Neural cell (in vitro differentiated cells): Measurements from ENCODE around the gene GET4. TPM values are rescaled to one million over a fixed set of nuclear protein-coding genes. Genes with fewer than 3 reads are reported as not detected.

Experiments used
- H2AFZ ChIP-seq: fragments of 200-600, 300-800 bp; sonication (generic), shearing (Covaris generic); 2 replicates; pipeline ENCODE4 v1.6.0; 2014; ENCODE audit warnings: low read depth, mild to moderate bottlenecking, antibody characterized with exemption, low read length, moderate library complexity
- H3F3A ChIP-seq: fragments of 200-600 bp; shearing (Covaris generic); 2 replicates; pipeline ENCODE4 v1.6.1; 2016; ENCODE audit warnings: mild to moderate bottlenecking, moderate library complexity, mixed read lengths, antibody characterized with exemption, low read length; ENCODE audit not compliant: insufficient read depth, poor library complexity, severe bottlenecking
- H3K27ac ChIP-seq: fragments of 200-600, 300-800 bp; sonication (generic), shearing (Covaris generic); 2 replicates; pipeline ENCODE4 v1.5.1; 2014; ENCODE audit warnings: mild to moderate bottlenecking, low read length, moderate library complexity
- H3K27me3 ChIP-seq: fragments of 300-800, 200-600 bp; sonication (generic), shearing (Covaris generic); 2 replicates; pipeline ENCODE4 v1.6.0; 2014; ENCODE audit warnings: mild to moderate bottlenecking, low read depth, low read length, moderate library complexity; ENCODE audit not compliant: insufficient read depth
- H3K36me3 ChIP-seq: fragments of 300-800, 200-600 bp; sonication (generic), shearing (Covaris generic); 2 replicates; pipeline ENCODE4 v1.5.1; 2014; ENCODE audit warnings: mild to moderate bottlenecking, antibody characterized with exemption, low read length, moderate library complexity; ENCODE audit not compliant: insufficient read depth
- H3K4me2 ChIP-seq: fragments of 300-800, 200-600 bp; sonication (generic), shearing (Covaris generic); 2 replicates; pipeline ENCODE4 v1.6.0; 2014; ENCODE audit warnings: mild to moderate bottlenecking, low read length
- H3K4me3 ChIP-seq: fragments of 300-800, 200-600 bp; sonication (generic), shearing (Covaris generic); 2 replicates; pipeline ENCODE4 v1.5.1; 2014; ENCODE audit warnings: mild to moderate bottlenecking, low read length, moderate library complexity
- H3K79me2 ChIP-seq: fragments of 200-600 bp; shearing (Covaris generic); replicated peaks from 2 replicates; pipeline ENCODE4 v1.6.0; 2014; ENCODE audit warnings: mild to moderate bottlenecking, low read length, moderate library complexity; ENCODE audit not compliant: insufficient read depth
- H3K9ac ChIP-seq: fragments of 300-800, 200-600 bp; sonication (generic), shearing (Covaris generic); 2 replicates; pipeline ENCODE4 v1.6.1; 2016; ENCODE audit warnings: mild to moderate bottlenecking, low read length, mixed read lengths
- H3K9me2 ChIP-seq: fragments of 200-600 bp; shearing (Covaris generic); 2 replicates; pipeline ENCODE4 v1.6.1; 2016; ENCODE audit warnings: mild to moderate bottlenecking, low read length, mixed read lengths; ENCODE audit not compliant: insufficient read depth
- H3K9me3 ChIP-seq: fragments of 200-600, 300-800 bp; sonication (generic), shearing (Covaris generic); 2 replicates; pipeline ENCODE4 v1.6.1; 2016; ENCODE audit warnings: mild to moderate bottlenecking, mixed run types, low read length, moderate library complexity, mixed read lengths
- H4K20me1 ChIP-seq: fragments of 200-600 bp; shearing (Covaris generic); 2 replicates; pipeline ENCODE4 v1.6.1; 2016; ENCODE audit warnings: mild to moderate bottlenecking, mixed run types; ENCODE audit not compliant: insufficient read depth
- EP300 ChIP-seq: fragments of 450-650 bp; conservative IDR thresholded peaks from 2 replicates; pipeline ENCODE4 v1.6.1; 2014; ENCODE audit warnings: antibody characterized with exemption, mild to moderate bottlenecking, moderate library complexity; ENCODE audit not compliant: poor library complexity, severe bottlenecking
- EZH2 ChIP-seq: fragments of 200-600, 300-800 bp; shearing (Covaris generic), sonication (generic); IDR thresholded peaks from 2 replicates; pipeline ENCODE4 v1.6.1; 2014; ENCODE audit warnings: antibody characterized with exemption, low read length, borderline replicate concordance, mild to moderate bottlenecking; ENCODE audit not compliant: insufficient read depth, poor library complexity, severe bottlenecking
- MXI1 ChIP-seq: fragments of 450-650 bp; conservative IDR thresholded peaks from 2 replicates; pipeline ENCODE4 v1.6.1; 2014; ENCODE audit warnings: antibody characterized with exemption, mild to moderate bottlenecking; ENCODE audit not compliant: poor library complexity, severe bottlenecking
- POLR2AphosphoS5 ChIP-seq: IDR thresholded peaks from 2 replicates; pipeline ENCODE4 v1.6.1; 2012
- RAD21 ChIP-seq: fragments of 450-650 bp; conservative IDR thresholded peaks from 2 replicates; pipeline ENCODE4 v1.6.1; 2014; ENCODE audit warnings: antibody characterized with exemption, mild to moderate bottlenecking, moderate library complexity
- SMC3 ChIP-seq: fragments of 450-650 bp; conservative IDR thresholded peaks from 2 replicates; pipeline ENCODE4 v1.6.1; 2014; ENCODE audit warnings: antibody characterized with exemption, mild to moderate bottlenecking, moderate library complexity; ENCODE audit not compliant: poor library complexity
- TAF1 ChIP-seq: IDR thresholded peaks from 2 replicates; pipeline ENCODE4 v1.6.1; 2012; ENCODE audit warnings: low read depth
- polyA plus RNA-seq: library from polyadenylated mRNA; depleted of rRNA; stranded (reverse); fragments of >200 nt; gene quantifications from 2 replicates; pipeline ENCODE4 v1.2.3, GENCODE V29; 2014
- TF ChIP-seq, protein P1 (sequence below): fragments of 450-650 bp; IDR thresholded peaks from 2 replicates; pipeline ENCODE4 v1.5.1; 2014; ENCODE audit warnings: antibody characterized with exemption, mild to moderate bottlenecking, moderate library complexity; ENCODE audit not compliant: poor library complexity, severe bottlenecking
- TF ChIP-seq, protein P2 (sequence below): IDR thresholded peaks from 2 replicates; pipeline ENCODE4 v1.6.1; 2012; ENCODE audit warnings: borderline replicate concordance

GET4 gene
- polyA plus RNA-seq, 1 donor from 2014 or later = 63.8 TPM

DNA sequence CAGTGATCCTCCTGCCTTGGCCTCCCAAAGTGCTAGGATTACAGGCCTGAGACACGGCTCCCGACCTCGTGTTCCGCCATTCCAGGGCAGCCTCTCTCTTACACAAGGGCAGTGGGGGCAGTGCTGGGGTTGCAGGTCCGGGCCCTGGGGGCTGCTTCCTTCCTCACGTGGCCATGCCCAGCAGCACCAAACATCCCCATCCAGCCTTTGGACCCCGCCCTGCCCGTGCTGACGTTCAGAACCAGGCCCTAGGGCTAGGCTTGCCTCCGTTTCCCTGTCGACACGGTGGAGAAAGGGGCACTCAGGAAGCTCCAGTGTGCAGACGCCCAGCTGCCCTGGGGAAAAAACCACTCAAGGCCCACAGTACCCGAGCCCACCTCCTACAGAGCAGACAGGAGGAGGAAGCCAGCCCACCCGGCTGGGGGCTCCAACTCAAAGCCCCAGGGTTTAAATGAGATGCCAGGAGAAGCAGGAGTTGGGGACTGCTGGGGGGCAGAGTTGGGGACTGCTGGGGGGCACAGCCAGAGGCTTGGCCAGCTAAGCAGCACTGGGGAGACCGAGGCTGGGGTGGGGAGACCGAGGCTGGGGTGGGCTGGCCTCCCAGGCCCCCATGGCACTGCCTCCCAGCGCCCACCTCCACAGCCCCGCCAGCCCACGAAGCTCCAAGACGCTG is 42.2 kb downstream of the GET4 start:
- Histone ChIP-seq H3K9me2 (no peaks in the 10 kb centered on the region), H4K20me1 (no peaks in the 10 kb centered on the region)

DNA sequence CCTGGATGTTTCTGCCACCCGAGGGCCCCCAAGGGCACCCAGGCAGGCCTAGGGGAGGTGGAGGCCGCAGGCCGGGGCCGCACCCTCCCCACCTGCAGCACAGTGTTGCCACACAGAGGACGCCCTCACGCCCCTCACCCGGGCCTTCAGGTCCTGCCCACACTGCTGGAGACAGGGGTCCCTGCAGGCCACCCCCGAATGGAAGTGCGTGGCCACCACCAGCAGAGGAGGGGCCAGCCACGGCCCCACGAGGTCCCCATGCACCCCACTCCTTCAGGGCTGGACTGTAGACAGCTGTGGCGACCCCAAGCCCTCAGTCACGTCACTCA is 42.7 kb downstream of the GET4 start:
- Histone ChIP-seq H3K27ac (no peak overlapping the region), H3F3A (no peaks in the 10 kb centered on the region), H3K27me3 (no peaks in the 10 kb centered on the region), H3K9ac (no peak overlapping the region), H4K20me1 (no peaks in the 10 kb centered on the region), H3K36me3 (no peaks in the 10 kb centered on the region), H3K9me3 (no peaks in the 10 kb centered on the region), H2AFZ (no peak overlapping the region), H3K4me2 (no peak overlapping the region), H3K9me2 (no peaks in the 10 kb centered on the region), H3K4me3 (no peak overlapping the region), H3K79me2 (no peaks in the 10 kb centered on the region)
- TF ChIP-seq RAD21 = no peak
- no peak for TF ChIP-seq TAF1
- no peak for TF ChIP-seq SMC3
- no peak for TF ChIP-seq POLR2AphosphoS5
- TF ChIP-seq EP300 = no peak
- TF ChIP-seq, protein P1, sequence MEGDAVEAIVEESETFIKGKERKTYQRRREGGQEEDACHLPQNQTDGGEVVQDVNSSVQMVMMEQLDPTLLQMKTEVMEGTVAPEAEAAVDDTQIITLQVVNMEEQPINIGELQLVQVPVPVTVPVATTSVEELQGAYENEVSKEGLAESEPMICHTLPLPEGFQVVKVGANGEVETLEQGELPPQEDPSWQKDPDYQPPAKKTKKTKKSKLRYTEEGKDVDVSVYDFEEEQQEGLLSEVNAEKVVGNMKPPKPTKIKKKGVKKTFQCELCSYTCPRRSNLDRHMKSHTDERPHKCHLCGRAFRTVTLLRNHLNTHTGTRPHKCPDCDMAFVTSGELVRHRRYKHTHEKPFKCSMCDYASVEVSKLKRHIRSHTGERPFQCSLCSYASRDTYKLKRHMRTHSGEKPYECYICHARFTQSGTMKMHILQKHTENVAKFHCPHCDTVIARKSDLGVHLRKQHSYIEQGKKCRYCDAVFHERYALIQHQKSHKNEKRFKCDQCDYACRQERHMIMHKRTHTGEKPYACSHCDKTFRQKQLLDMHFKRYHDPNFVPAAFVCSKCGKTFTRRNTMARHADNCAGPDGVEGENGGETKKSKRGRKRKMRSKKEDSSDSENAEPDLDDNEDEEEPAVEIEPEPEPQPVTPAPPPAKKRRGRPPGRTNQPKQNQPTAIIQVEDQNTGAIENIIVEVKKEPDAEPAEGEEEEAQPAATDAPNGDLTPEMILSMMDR = no peak
- TF ChIP-seq, protein P2, sequence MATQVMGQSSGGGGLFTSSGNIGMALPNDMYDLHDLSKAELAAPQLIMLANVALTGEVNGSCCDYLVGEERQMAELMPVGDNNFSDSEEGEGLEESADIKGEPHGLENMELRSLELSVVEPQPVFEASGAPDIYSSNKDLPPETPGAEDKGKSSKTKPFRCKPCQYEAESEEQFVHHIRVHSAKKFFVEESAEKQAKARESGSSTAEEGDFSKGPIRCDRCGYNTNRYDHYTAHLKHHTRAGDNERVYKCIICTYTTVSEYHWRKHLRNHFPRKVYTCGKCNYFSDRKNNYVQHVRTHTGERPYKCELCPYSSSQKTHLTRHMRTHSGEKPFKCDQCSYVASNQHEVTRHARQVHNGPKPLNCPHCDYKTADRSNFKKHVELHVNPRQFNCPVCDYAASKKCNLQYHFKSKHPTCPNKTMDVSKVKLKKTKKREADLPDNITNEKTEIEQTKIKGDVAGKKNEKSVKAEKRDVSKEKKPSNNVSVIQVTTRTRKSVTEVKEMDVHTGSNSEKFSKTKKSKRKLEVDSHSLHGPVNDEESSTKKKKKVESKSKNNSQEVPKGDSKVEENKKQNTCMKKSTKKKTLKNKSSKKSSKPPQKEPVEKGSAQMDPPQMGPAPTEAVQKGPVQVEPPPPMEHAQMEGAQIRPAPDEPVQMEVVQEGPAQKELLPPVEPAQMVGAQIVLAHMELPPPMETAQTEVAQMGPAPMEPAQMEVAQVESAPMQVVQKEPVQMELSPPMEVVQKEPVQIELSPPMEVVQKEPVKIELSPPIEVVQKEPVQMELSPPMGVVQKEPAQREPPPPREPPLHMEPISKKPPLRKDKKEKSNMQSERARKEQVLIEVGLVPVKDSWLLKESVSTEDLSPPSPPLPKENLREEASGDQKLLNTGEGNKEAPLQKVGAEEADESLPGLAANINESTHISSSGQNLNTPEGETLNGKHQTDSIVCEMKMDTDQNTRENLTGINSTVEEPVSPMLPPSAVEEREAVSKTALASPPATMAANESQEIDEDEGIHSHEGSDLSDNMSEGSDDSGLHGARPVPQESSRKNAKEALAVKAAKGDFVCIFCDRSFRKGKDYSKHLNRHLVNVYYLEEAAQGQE = no peak
- TF ChIP-seq EZH2 = no peak
- TF ChIP-seq MXI1 = no peak

More for the DNA sequence above, 42.2 kb downstream of the GET4 start:
- TF ChIP-seq EZH2 (no peak), POLR2AphosphoS5 (no peak), TAF1 (no peak), MXI1 (no peak), SMC3 (no peak), EP300 (no peak), RAD21 (no peak)
- TF ChIP-seq, protein P2 = no peak
- TF ChIP-seq, protein P1 = no peak
- H3K79me2 ChIP-seq = no peaks in the 10 kb centered on the region
- no peaks in the 10 kb centered on the region for H3F3A ChIP-seq
- no peak overlapping the region for H2AFZ ChIP-seq
- no peaks in the 10 kb centered on the region for H3K9me3 ChIP-seq
- no peaks in the 10 kb centered on the region for H3K27me3 ChIP-seq
- no peak overlapping the region for H3K27ac ChIP-seq
- H3K4me3 ChIP-seq = no peak overlapping the region
- no peaks in the 10 kb centered on the region for H3K36me3 ChIP-seq
- no peak overlapping the region for H3K4me2 ChIP-seq
- no peak overlapping the region for H3K9ac ChIP-seq
